Measurements from ENCODE around the gene MANSC1.

MANSC1 gene

GRCh38 chr12:12305568-12306300 lies 44.3 kb downstream of the MANSC1 start:
- Histone ChIP-seq H3K36me3 (ENCODE audit: insufficient read depth) (no peaks in the 10 kb centered on the region), H3K4me3 (IDR thresholded peaks at IDR 0.05; ENCODE audit: insufficient read depth, low read depth, low read length) (no peak overlapping the region), H3K4me2 (no peak overlapping the region), H3K9ac (no peak overlapping the region), H3K79me2 (ENCODE audit: insufficient read depth, low read depth) (no peaks in the 10 kb centered on the region), H3K4me1 (ENCODE audit: low read depth, poor library complexity, severe bottlenecking) (no peaks in the 10 kb centered on the region), H3K27ac (no peak overlapping the region), H3K27me3 (ENCODE audit: insufficient read depth, low read depth) (no peaks in the 10 kb centered on the region), H4K20me1 (ENCODE audit: insufficient read depth) (no peaks in the 10 kb centered on the region), H2AFZ (ENCODE audit: low read depth) (no peak overlapping the region)
- no peak for TF ChIP-seq CTCF (conservative IDR thresholded peaks at IDR 0.05; ENCODE audit: low read depth, low read length)

- H3K79me2 ChIP-seq (ENCODE audit: insufficient read depth, low read depth) = no peaks in the 10 kb centered on the region
- H3K27ac ChIP-seq = no peak overlapping the region
- no peaks in the 10 kb centered on the region for H4K20me1 ChIP-seq (ENCODE audit: insufficient read depth)
- H3K4me1 ChIP-seq (ENCODE audit: low read depth, poor library complexity, severe bottlenecking) = no peaks in the 10 kb centered on the region
- no peaks in the 10 kb centered on the region for H3K27me3 ChIP-seq (ENCODE audit: insufficient read depth, low read depth)
- no peak overlapping the region for H2AFZ ChIP-seq (ENCODE audit: low read depth)
- no peak for TF ChIP-seq CTCF (conservative IDR thresholded peaks at IDR 0.05; ENCODE audit: low read depth, low read length)
- no peak overlapping the region for H3K9ac ChIP-seq
- no peaks in the 10 kb centered on the region for H3K36me3 ChIP-seq (ENCODE audit: insufficient read depth)
- H3K4me2 ChIP-seq = no peak overlapping the region
- H3K4me3 ChIP-seq (IDR thresholded peaks at IDR 0.05; ENCODE audit: insufficient read depth, low read depth, low read length) = no peak overlapping the region
Observed at GRCh38 chr12:12302976-12303375, 47.1 kb downstream of the MANSC1 start.

- Histone ChIP-seq H3K36me3 (ENCODE audit: insufficient read depth) (no peaks in the 10 kb centered on the region), H3K27me3 (ENCODE audit: insufficient read depth, low read depth) (no peaks in the 10 kb centered on the region), H3K27ac (no peak overlapping the region), H3K4me3 (IDR thresholded peaks at IDR 0.05; ENCODE audit: insufficient read depth, low read depth, low read length) (no peak overlapping the region), H3K4me2 (no peak overlapping the region), H4K20me1 (ENCODE audit: insufficient read depth) (no peaks in the 10 kb centered on the region), H3K4me1 (ENCODE audit: low read depth, poor library complexity, severe bottlenecking) (no peaks in the 10 kb centered on the region), H3K79me2 (ENCODE audit: insufficient read depth, low read depth) (no peaks in the 10 kb centered on the region), H2AFZ (ENCODE audit: low read depth) (no peak overlapping the region), H3K9ac (no peak overlapping the region)
- no peak for TF ChIP-seq CTCF (conservative IDR thresholded peaks at IDR 0.05; ENCODE audit: low read depth, low read length)
Observed at GRCh38 chr12:12301122-12301521, 48.9 kb downstream of the MANSC1 start.

- no peak overlapping the region for H3K4me2 ChIP-seq
- H3K4me3 ChIP-seq (IDR thresholded peaks at IDR 0.05; ENCODE audit: insufficient read depth, low read depth, low read length) = no peak overlapping the region
- H2AFZ ChIP-seq (ENCODE audit: low read depth) = no peak overlapping the region
- no peaks in the 10 kb centered on the region for H3K4me1 ChIP-seq (ENCODE audit: low read depth, poor library complexity, severe bottlenecking)
- TF ChIP-seq CTCF (conservative IDR thresholded peaks at IDR 0.05; ENCODE audit: low read depth, low read length) = no peak
- no peaks in the 10 kb centered on the region for H3K36me3 ChIP-seq (ENCODE audit: insufficient read depth)
- no peak overlapping the region for H3K9ac ChIP-seq
- no peak overlapping the region for H3K27ac ChIP-seq
- no peaks in the 10 kb centered on the region for H3K27me3 ChIP-seq (ENCODE audit: insufficient read depth, low read depth)
- no peaks in the 10 kb centered on the region for H4K20me1 ChIP-seq (ENCODE audit: insufficient read depth)
- no peaks in the 10 kb centered on the region for H3K79me2 ChIP-seq (ENCODE audit: insufficient read depth, low read depth)
Observed at GRCh38 chr12:12297201-12297830, 52.7 kb downstream of the MANSC1 start.

All from KMS-11 (cell line).